DMS114 treated with DMSO at 0.1 percent for 48 hours (cell line): ENCODE data around the gene HOTAIR.

Source experiments
- DNase-seq: peaks from one replicate; lab custom pipeline; 2025; ENCODE audit not compliant: unreplicated experiment; lab: John Stamatoyannopoulos, UW

The HOTAIR gene

GRCh38 chr12:53976172-53976822, 1.5 kb upstream of the HOTAIR start:
- no peak for DNase-seq

DNA sequence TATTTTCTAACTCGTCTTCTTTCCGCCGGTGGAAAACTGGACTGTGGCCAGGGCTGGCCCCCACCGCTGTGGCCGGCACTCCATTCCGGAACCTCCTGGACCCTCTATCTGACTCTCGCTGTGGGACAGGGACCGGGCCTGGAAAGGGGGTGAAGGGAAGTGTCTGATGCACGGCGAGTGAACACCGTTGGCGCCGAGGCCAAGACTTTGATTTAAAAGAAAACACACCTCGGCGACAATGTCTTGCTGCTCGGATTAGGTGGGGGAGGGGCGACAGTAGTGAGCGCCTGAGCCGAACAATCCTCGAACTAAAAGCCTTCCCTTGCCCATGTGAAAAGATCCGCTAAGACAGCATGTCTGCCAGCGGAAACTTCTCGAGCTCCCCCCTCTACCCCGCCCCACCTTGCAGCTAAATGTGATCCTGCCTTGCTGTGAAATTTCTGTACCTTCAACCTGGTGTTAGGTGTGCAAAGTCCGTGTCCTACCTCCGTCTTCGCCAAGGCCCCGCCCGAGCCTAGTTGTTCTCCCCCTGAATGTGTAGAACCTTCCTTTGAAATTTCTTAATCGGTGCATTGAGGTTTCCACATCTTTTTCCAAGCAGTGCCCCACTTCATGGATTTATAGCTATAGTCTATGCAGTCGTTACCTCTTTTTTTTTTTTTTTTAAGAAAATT, 862 bp upstream of the HOTAIR start:
- DNase-seq, result no peak

GRCh38 chr12:53975064-53975471, 314 bp upstream of the HOTAIR start:
- DNase-seq, result peak; percentile 42

GRCh38 chr12:53973236-53974042, 1.3 kb downstream of the HOTAIR start:
- no peak for DNase-seq

GRCh38 chr12:53972722-53973235, 2.0 kb downstream of the HOTAIR start, which contains the start of gene HOXC11:
Gene HOXC11 (plus strand): TSS chr12:53973126. CDS start chr12:53973242, 116 bp downstream.
- DNase-seq, result no peak

DNA sequence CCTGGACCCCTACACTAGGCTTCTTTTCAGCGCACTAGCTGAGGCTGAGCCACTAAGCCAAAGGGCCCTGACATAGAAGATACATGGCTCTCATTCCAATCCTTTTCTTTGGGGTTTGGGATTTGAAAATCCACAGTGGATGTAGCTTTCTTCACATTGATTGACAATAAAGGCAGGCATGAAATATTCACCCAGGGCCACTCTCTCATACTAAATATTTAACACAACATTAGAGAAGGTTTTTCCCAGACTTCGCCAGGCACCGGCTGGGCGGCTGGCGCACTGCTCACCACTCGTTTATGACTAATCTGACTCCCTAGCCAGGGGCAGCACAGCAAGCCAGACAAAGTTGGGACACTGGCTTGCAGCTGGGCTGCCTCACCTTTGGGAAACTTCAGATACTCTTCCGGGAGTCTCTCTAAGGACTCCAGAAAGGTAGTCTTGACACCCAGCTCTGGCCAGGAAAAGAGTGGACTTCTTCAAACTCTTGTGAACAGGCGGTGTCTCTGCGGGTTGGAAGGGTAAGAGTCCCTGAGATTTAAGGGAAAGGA, 2.5 kb downstream of the HOTAIR start:
- DNase-seq, result no peak

GRCh38 chr12:53971686-53972085, 3.1 kb downstream of the HOTAIR start:
- no peak for DNase-seq

GRCh38 chr12:53971129-53971528, 3.6 kb downstream of the HOTAIR start:
- no peak for DNase-seq

DNA sequence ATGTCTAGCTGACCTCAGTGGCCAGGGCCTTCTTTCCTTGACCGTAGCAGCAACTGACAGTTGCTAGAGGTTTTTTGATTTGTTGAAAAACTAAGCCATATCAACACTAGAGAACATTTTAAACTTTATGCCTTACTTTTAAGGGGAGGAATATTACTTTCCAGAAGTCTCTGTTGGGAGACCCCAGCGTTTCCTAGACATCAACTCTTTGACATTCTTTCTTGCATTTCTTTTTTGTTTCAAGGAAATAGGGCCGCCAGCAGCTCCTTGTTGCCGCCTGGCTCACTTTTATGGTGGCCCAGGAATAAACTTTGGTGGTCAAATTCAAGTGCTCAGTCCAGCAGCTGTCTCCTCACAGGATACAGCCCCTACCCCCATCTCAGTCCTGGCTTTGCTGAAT, 4.3 kb downstream of the HOTAIR start:
- DNase-seq, result no peak

- no peak for DNase-seq
These were observed 5.0 kb downstream of the HOTAIR start for GRCh38 chr12:53969588-53970259.

GRCh38 chr12:53968214-53969127, 6.3 kb downstream of the HOTAIR start:
- no peak for DNase-seq

DNA sequence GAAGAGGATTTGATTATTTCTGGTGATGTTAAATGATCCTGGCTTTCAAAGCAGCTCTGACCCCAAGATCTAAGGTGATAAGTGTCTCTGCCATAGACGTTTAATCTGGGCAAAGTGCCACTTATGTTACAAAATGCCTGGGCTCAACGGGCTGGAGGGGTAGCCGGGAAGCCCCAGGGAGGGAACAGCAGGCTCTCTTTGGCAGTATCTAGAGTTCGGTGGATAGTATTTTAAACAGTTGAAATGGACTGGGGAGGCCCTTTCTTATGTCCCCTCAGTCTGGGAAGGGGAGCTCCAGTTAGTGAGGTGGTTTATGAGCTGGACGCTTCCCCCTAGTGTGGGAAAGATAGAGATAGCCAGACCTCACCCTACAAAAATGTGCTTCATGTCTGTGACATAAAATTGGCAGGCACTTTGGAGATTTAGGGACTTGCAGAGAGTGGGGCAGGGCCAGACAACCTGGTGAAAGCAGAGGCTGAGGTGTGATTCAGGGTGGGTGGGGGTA, 7.3 kb downstream of the HOTAIR start:
- DNase-seq, result no peak

GRCh38 chr12:53966385-53967133, 8.2 kb downstream of the HOTAIR start:
- no peak for DNase-seq

- no peak for DNase-seq
These were observed 8.7 kb downstream of the HOTAIR start for GRCh38 chr12:53966085-53966384.

GRCh38 chr12:53965281-53966084, 9.3 kb downstream of the HOTAIR start:
- DNase-seq, result no peak

GRCh38 chr12:53964315-53964713, 10.4 kb downstream of the HOTAIR start:
- no peak for DNase-seq

DNA sequence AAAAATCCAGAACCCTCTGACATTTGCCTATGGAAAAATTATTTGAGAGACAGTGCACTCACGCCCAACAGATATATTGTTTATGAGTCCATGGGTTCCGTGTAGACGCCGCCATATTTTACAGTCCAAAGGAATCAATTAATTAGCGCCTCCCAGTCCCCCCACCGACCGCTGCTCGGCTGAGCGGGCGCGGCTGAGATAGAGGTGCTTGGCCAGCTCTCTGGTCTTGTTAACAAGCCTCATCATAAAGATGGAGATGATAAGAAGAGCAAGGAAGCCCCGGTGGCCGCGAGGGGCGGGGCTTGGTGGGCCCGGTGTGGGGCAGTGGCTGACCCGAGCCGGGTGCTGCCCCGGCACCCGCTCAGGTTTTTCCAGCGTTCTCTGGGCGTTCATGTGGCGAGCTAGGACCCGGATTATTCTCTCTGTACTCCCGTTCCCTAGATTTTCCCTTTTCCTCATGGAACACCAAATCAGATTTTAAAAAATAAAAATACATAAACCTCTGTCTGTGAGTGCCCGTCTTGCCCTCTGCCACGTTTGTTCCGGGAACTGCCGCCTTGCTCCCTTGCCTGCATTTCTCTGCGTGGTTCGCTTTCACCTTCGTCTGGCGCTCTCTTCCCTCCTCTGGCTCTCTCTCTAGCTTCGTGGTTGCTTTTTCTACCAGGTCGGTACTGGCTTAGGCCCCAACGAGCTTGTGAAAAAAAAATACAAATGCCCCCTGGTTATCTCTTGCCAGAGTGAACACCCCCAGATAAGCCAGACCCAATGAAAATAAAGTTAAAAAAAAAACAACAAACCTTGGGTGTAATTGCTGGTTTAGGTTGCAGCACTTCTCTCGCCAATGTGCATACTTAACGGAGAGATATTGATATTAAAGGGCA, 11.1 kb downstream of the HOTAIR start:
- DNase-seq, result no peak
